Measurements from ENCODE around the gene MTF1.

MTF1 gene

GRCh38 chr1:37831809-37832208 is 27.6 kb downstream of the MTF1 start:
- H3K9ac ChIP-seq (ENCODE audit: low read length): no peak overlapping the region
- no peaks in the 10 kb centered on the region for H3K9me3 ChIP-seq (ENCODE audit: insufficient read depth, low read length)
- no peak overlapping the region for H3K4me3 ChIP-seq (ENCODE audit: low read length)
- no peak overlapping the region for H3K27ac ChIP-seq (ENCODE audit: low read length)
- H3K4me2 ChIP-seq (ENCODE audit: low read length): no peak overlapping the region
- peaks cover 9% of the 10 kb centered on the region for H3K36me3 ChIP-seq (replicated peaks; ENCODE audit: low read depth, low read length)
- TF ChIP-seq CTCF (IDR thresholded peaks at IDR 0.05; ENCODE audit: low read depth, low read length) (no peak), EZH2phosphoT487 (IDR thresholded peaks at IDR 0.05; ENCODE audit: low read depth) (no peak)
- no peaks in the 10 kb centered on the region for H3K27me3 ChIP-seq (ENCODE audit: low read depth, low read length)
- H4K20me1 ChIP-seq (ENCODE audit: insufficient read depth, low read length): no peaks in the 10 kb centered on the region
- no peaks in the 10 kb centered on the region for H3K79me2 ChIP-seq (ENCODE audit: low read length)
- no peaks in the 10 kb centered on the region for H3K4me1 ChIP-seq (ENCODE audit: low read length)
- no peak overlapping the region for H2AFZ ChIP-seq (ENCODE audit: low read depth, low read length)

GRCh38 chr1:37831109-37831508 is 28.3 kb downstream of the MTF1 start:
- H4K20me1 ChIP-seq (ENCODE audit: insufficient read depth, low read length): no peaks in the 10 kb centered on the region
- H2AFZ ChIP-seq (ENCODE audit: low read depth, low read length): no peak overlapping the region
- H3K27me3 ChIP-seq (ENCODE audit: low read depth, low read length): no peaks in the 10 kb centered on the region
- no peak overlapping the region for H3K4me3 ChIP-seq (ENCODE audit: low read length)
- no peak overlapping the region for H3K27ac ChIP-seq (ENCODE audit: low read length)
- no peaks in the 10 kb centered on the region for H3K79me2 ChIP-seq (ENCODE audit: low read length)
- TF ChIP-seq EZH2phosphoT487 (IDR thresholded peaks at IDR 0.05; ENCODE audit: low read depth) (no peak), CTCF (IDR thresholded peaks at IDR 0.05; ENCODE audit: low read depth, low read length) (no peak)
- no peaks in the 10 kb centered on the region for H3K4me1 ChIP-seq (ENCODE audit: low read length)
- H3K9ac ChIP-seq (ENCODE audit: low read length): no peak overlapping the region
- peaks cover 9% of the 10 kb centered on the region for H3K36me3 ChIP-seq (replicated peaks; ENCODE audit: low read depth, low read length)
- no peak overlapping the region for H3K4me2 ChIP-seq (ENCODE audit: low read length)
- H3K9me3 ChIP-seq (ENCODE audit: insufficient read depth, low read length): no peaks in the 10 kb centered on the region

GRCh38 chr1:37828410-37829074 is 30.9 kb downstream of the MTF1 start:
- Histone ChIP-seq H3K9me3 (ENCODE audit: insufficient read depth, low read length) (no peaks in the 10 kb centered on the region), H2AFZ (ENCODE audit: low read depth, low read length) (no peak overlapping the region), H3K4me1 (ENCODE audit: low read length) (no peaks in the 10 kb centered on the region), H3K27ac (ENCODE audit: low read length) (no peak overlapping the region), H3K79me2 (ENCODE audit: low read length) (no peaks in the 10 kb centered on the region), H3K36me3 (replicated peaks; ENCODE audit: low read depth, low read length) (peaks cover 5% of the 10 kb centered on the region), H4K20me1 (ENCODE audit: insufficient read depth, low read length) (no peaks in the 10 kb centered on the region), H3K4me2 (ENCODE audit: low read length) (no peak overlapping the region), H3K9ac (ENCODE audit: low read length) (no peak overlapping the region), H3K27me3 (ENCODE audit: low read depth, low read length) (no peaks in the 10 kb centered on the region), H3K4me3 (ENCODE audit: low read length) (no peak overlapping the region)
- TF ChIP-seq EZH2phosphoT487 (IDR thresholded peaks at IDR 0.05; ENCODE audit: low read depth): no peak
- no peak for TF ChIP-seq CTCF (IDR thresholded peaks at IDR 0.05; ENCODE audit: low read depth, low read length)

- Histone ChIP-seq H3K36me3 (replicated peaks; ENCODE audit: low read depth, low read length) (peaks cover 16% of the 10 kb centered on the region), H3K79me2 (ENCODE audit: low read length) (no peaks in the 10 kb centered on the region), H3K4me1 (ENCODE audit: low read length) (peaks cover 7% of the 10 kb centered on the region), H3K27me3 (ENCODE audit: low read depth, low read length) (no peaks in the 10 kb centered on the region), H2AFZ (ENCODE audit: low read depth, low read length) (no peak overlapping the region), H3K9me3 (ENCODE audit: insufficient read depth, low read length) (no peaks in the 10 kb centered on the region), H3K4me2 (ENCODE audit: low read length) (no peak overlapping the region), H4K20me1 (ENCODE audit: insufficient read depth, low read length) (no peaks in the 10 kb centered on the region), H3K27ac (ENCODE audit: low read length) (no peak overlapping the region), H3K9ac (ENCODE audit: low read length) (no peak overlapping the region), H3K4me3 (ENCODE audit: low read length) (no peak overlapping the region)
- TF ChIP-seq CTCF (IDR thresholded peaks at IDR 0.05; ENCODE audit: low read depth, low read length): no peak
- no peak for TF ChIP-seq EZH2phosphoT487 (IDR thresholded peaks at IDR 0.05; ENCODE audit: low read depth)
Measured at GRCh38 chr1:37825506-37825905, 33.9 kb downstream of the MTF1 start.
